AG09309 (cell line): Measurements from ENCODE around the gene NKTR.
A peak's percentile ranks its signal among the peaks of the same experiment; 100 is the strongest.

ENCODE experiments used
- DNase-seq: peaks from one replicate; pipeline ENCODE4 v3.0.0-alpha.2; 2010; ENCODE audit warnings: low read depth
- H3K4me3 ChIP-seq: 2 replicates; pipeline ENCODE4 v1.5.1; 2011; ENCODE audit warnings: mild to moderate bottlenecking, low read depth, low read length, moderate library complexity; ENCODE audit not compliant: control insufficient read depth
- CTCF ChIP-seq: IDR thresholded peaks from 2 replicates; pipeline ENCODE4 v1.5.1; 2011; ENCODE audit warnings: mild to moderate bottlenecking, low read depth, low read length, inconsistent platforms; ENCODE audit not compliant: insufficient read depth, control insufficient read depth; ENCODE audit errors: missing control alignments

Gene NKTR

GRCh38 chr3:42653303-42653559 is 52.7 kb downstream of the NKTR start:
- peak overlapping the region; percentile 89 for H3K4me3 ChIP-seq
- DNase-seq: no peak
- TF ChIP-seq CTCF: no peak

GRCh38 chr3:42653560-42654330 is 53.3 kb downstream of the NKTR start, which contains the start of gene ZBTB47:
Gene ZBTB47 (plus strand): TSS chr3:42653697. CDS start chr3:42658356, 4,659 bp downstream.
- no peak for DNase-seq
- TF ChIP-seq CTCF: peak; percentile 2
- peak within 1 kb of the TSS; percentile 89 for H3K4me3 ChIP-seq

GRCh38 chr3:42654331-42655201 is 54.1 kb downstream of the NKTR start:
- TF ChIP-seq CTCF: peak; percentile 17
- peak overlapping the region; percentile 89 for H3K4me3 ChIP-seq
- DNase-seq: no peak

DNA sequence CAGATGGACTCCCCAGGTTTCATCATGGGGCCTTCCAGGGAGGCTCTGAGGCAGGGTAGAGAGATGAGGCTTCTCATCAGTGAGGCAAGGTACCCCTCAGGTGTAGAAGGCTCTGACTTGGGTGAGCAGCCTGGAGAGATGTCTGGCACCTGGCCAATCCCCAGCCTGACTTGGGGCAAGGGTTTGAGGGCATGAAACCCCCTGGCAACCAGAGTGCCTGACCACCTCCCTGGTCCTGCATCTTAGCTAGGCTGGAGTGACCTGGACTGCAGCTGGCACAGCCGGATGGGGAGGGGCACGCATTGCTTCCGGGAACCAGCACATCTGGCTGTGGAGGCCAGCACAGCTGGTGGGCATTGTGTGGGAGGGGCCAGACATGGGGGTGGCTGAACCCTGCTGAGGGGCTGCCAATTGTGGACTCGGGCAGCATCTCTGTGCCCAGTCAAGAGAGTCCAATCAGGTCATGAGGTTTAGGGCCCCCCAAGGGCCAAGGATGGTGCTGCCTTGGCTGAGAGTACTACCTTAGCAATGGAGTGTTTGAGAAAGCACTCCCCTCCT is 54.9 kb downstream of the NKTR start:
- no peak for DNase-seq
- TF ChIP-seq CTCF: no peak
- peak overlapping the region; percentile 89 for H3K4me3 ChIP-seq

- no peak for DNase-seq
- peak overlapping the region; percentile 89 for H3K4me3 ChIP-seq
- no peak for TF ChIP-seq CTCF
These were observed 55.6 kb downstream of the NKTR start for GRCh38 chr3:42655980-42656679.
